Endothelial cell of umbilical vein (primary cell): ENCODE results near the gene ABCA6. TPM values are rescaled to one million over a fixed set of nuclear protein-coding genes. Genes with fewer than 3 reads are reported as not detected.

Source experiments
- BruUV-seq: library from RNA; stranded (reverse); fragments of 400-500 nt; replicated peaks from 2 replicates; lab custom pipeline; 2021; lab: Mats Ljungman, UMichigan
- CTCF ChIA-PET: fragments of 300-600, 350-600 bp; sonication (Branson Sonifier 250); formaldehyde crosslinking; loops from one replicate; lab custom pipeline; 2021; ENCODE audit warnings: antibody characterized with exemption, inconsistent platforms; lab: Charles Lee
- POLR2A ChIA-PET: fragments of 300-600, 350-600 bp; sonication (Branson Sonifier 250); formaldehyde crosslinking; loops from one replicate; lab custom pipeline; 2021; ENCODE audit warnings: antibody characterized with exemption, inconsistent platforms; lab: Charles Lee
- DNase-seq: peaks from one replicate; pipeline ENCODE4 v3.0.0-alpha.2; 2011; ENCODE audit warnings: low read depth, low spot score
- FAIRE-seq: peaks from 2 replicates; lab custom pipeline; 2011; peaks lifted over from hg19 to GRCh38; lab: Jason Lieb, UNC
- H2AFZ ChIP-seq: 2 replicates; pipeline ENCODE4 v1.6.0; 2012; ENCODE audit warnings: low read depth, low read length, control low read depth, inconsistent platforms
- H3K27ac ChIP-seq: 2 replicates; pipeline ENCODE4 v1.5.1; 2011; ENCODE audit warnings: low read depth, mild to moderate bottlenecking, control low read depth, low read length, moderate library complexity; ENCODE audit not compliant: insufficient read depth
- H3K27me3 ChIP-seq, 2 experiments: 2 replicates each; pipeline versions ENCODE4 v1.6.0 to v1.6.1; 2011; ENCODE audit warnings: low read length in 2 of 2, mixed read lengths in 1 of 2; ENCODE audit not compliant: control insufficient read depth in 2 of 2, insufficient read depth in 2 of 2
- H3K36me3 ChIP-seq, 2 experiments: 2 replicates in 1 of 2; 3 replicates in 1 of 2; pipeline ENCODE4 v1.5.1; 2011; ENCODE audit warnings: low read length in 2 of 2, mild to moderate bottlenecking in 1 of 2, moderate library complexity in 1 of 2; ENCODE audit not compliant: control insufficient read depth in 2 of 2, insufficient read depth in 2 of 2; ENCODE audit errors: extremely low read depth in 1 of 2
- H3K4me1 ChIP-seq: 3 replicates; pipeline ENCODE4 v1.5.1; 2011; ENCODE audit warnings: mild to moderate bottlenecking, low read length; ENCODE audit not compliant: control insufficient read depth, insufficient read depth; ENCODE audit errors: extremely low read depth
- H3K4me2 ChIP-seq: 2 replicates; pipeline ENCODE4 v1.6.1; 2011; ENCODE audit warnings: low read length, control low read depth, mixed read lengths; ENCODE audit not compliant: insufficient read depth
- H3K4me3 ChIP-seq, 3 experiments: fragments of 200-600 bp in 1 of 3; sonication (generic), shearing (Covaris generic) in 1 of 3; replicated peaks in 1 of 3; 2 replicates each; pipeline ENCODE4 v1.5.1; 2011 to 2016; ENCODE audit warnings: control low read depth in 3 of 3, low read length in 3 of 3, mild to moderate bottlenecking in 2 of 3, inconsistent platforms in 1 of 3, low read depth in 1 of 3, moderate library complexity in 1 of 3; ENCODE audit not compliant: insufficient read depth in 1 of 3
- H3K79me2 ChIP-seq: 2 replicates; pipeline ENCODE4 v1.6.0; 2012; ENCODE audit warnings: low read length, inconsistent platforms; ENCODE audit not compliant: control insufficient read depth, insufficient read depth
- H3K9ac ChIP-seq: replicated peaks from 2 replicates; pipeline ENCODE3; 2011; ENCODE audit warnings: low read length, control low read depth; ENCODE audit not compliant: insufficient read depth; ENCODE audit errors: extremely low read depth
- H3K9me1 ChIP-seq: replicated peaks from 3 replicates; pipeline ENCODE4 v1.6.0; 2011; ENCODE audit warnings: mild to moderate bottlenecking, low read length; ENCODE audit not compliant: control insufficient read depth, insufficient read depth; ENCODE audit errors: extremely low read depth
- H3K9me3 ChIP-seq: replicated peaks from 2 replicates; pipeline ENCODE4 v1.5.1; 2012; ENCODE audit warnings: low read length, inconsistent platforms; ENCODE audit not compliant: control insufficient read depth, insufficient read depth
- H4K20me1 ChIP-seq: replicated peaks from 2 replicates; pipeline ENCODE3; 2011; ENCODE audit warnings: mild to moderate bottlenecking, low read length; ENCODE audit not compliant: control insufficient read depth, insufficient read depth; ENCODE audit errors: extremely low read depth
- CTCF ChIP-seq, 2 donors: IDR thresholded peaks; 1 replicate in 1 of 2; 2 replicates in 1 of 2; pipeline ENCODE4 v1.5.1; 2011; ENCODE audit warnings: low read length in 2 of 2, mild to moderate bottlenecking in 2 of 2, moderate library complexity in 2 of 2, control low read depth in 1 of 2, inconsistent platforms in 1 of 2, low read depth in 1 of 2; ENCODE audit not compliant: insufficient read depth in 1 of 2; ENCODE audit errors: extremely low read depth in 1 of 2
- EZH2 ChIP-seq: IDR thresholded peaks from 2 replicates; pipeline ENCODE4 v1.6.1; 2012; ENCODE audit warnings: borderline replicate concordance, low read depth, mild to moderate bottlenecking, moderate library complexity, low read length, inconsistent platforms; ENCODE audit not compliant: severe bottlenecking
- FOS ChIP-seq: IDR thresholded peaks from 2 replicates; pipeline ENCODE4 v1.6.1; 2011; ENCODE audit warnings: mild to moderate bottlenecking, low read length, moderate library complexity, borderline replicate concordance; ENCODE audit not compliant: insufficient read depth
- GATA2 ChIP-seq: IDR thresholded peaks from 2 replicates; pipeline ENCODE4 v1.7.0; 2011; ENCODE audit warnings: low read depth, mild to moderate bottlenecking, moderate library complexity, mixed read lengths, low read length; ENCODE audit not compliant: insufficient read length, insufficient read depth
- JUN ChIP-seq: IDR thresholded peaks from 2 replicates; pipeline ENCODE4 v1.6.1; 2011; ENCODE audit warnings: borderline replicate concordance, low read depth; ENCODE audit not compliant: insufficient read length, insufficient read depth
- MAX ChIP-seq: IDR thresholded peaks from 2 replicates; pipeline ENCODE4 v1.6.1; 2011; ENCODE audit not compliant: insufficient read depth, insufficient read length
- MYC ChIP-seq: IDR thresholded peaks from one replicate; pipeline ENCODE4 v1.6.1; 2011; ENCODE audit warnings: mild to moderate bottlenecking, low read depth, low read length
- POLR2A ChIP-seq: IDR thresholded peaks from 2 replicates; pipeline ENCODE4 v1.6.1; 2012; ENCODE audit warnings: low read depth, mild to moderate bottlenecking, control low read depth, low read length
- POLR2AphosphoS5 ChIP-seq: IDR thresholded peaks from 2 replicates; pipeline ENCODE4 v1.6.1; 2012; ENCODE audit warnings: low read depth, mild to moderate bottlenecking, control low read depth, low read length, moderate library complexity; ENCODE audit not compliant: insufficient read depth
- dilution Hi-C: fragments of 300-500 bp; cut with MboI; formaldehyde crosslinking; loops from one replicate; pipeline ENCODE4 v1.15.0; 2019; ENCODE audit warnings: low sequenced_read_pairs; ENCODE audit not compliant: extremely low pct_ligation_motif_present
- intact Hi-C: fragments of 100-400 bp; cut with micrococcal nuclease; formaldehyde crosslinking; loops from one replicate; pipeline ENCODE4 v1.10.0; 2022
- polyA plus RNA-seq, 4 experiments: library from polyadenylated mRNA; depleted of rRNA in 3 of 4; stranded (reverse) in 3 of 4; unstranded in 1 of 4; fragments of >200 nt; gene quantifications; 2 replicates each; pipeline versions ENCODE4 v1.2.1 to v1.2.3, GENCODE V29; 2011 to 2012; ENCODE audit warnings: missing spikeins in 1 of 4
- total RNA-seq: library from RNA; stranded (reverse); gene quantifications from 2 replicates; pipeline ENCODE4 v1.2.3, GENCODE V29; 2021

Gene ABCA6
- total and polyA plus RNA-seq, 2 donors (not counting 3 experiments of a cell fraction or from before 2014, with no cell fraction given), result 11.3 to 30.5 TPM

DNA sequence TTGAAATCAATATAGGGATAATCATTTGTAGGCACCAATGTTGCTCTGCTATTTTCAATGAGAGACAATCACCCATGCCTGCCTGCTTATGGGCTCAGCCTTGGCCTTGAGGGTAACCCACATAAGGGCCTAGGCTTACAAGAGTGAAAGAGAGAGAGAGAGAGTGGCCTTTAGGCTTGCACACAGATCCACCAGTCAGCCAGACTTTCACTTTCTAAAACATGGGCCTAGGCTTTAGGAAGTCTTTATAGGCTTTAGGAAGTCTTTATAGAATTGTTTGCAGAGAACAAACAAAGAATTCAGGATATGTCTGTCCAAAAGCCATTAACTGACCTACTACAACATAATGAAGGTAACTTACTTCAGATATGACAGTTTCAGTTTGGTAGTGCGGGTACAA lies 84.4 kb downstream of the ABCA6 start:
- ChIA-PET POLR2A (no interaction called here), CTCF (interaction anchor here (1.0 kb wide), 1 partner anchor 10 kb away, joined by 3 read pairs; no protein-coding TSS in a partner anchor)
- H3K36me3 ChIP-seq, result no peaks in the 10 kb centered on the region
- H3K9ac ChIP-seq, result no peak overlapping the region
- peaks cover 3% of the 10 kb centered on the region for H3K4me1 ChIP-seq
- DNase-seq (peak; percentile 51), FAIRE-seq (no peak)
- no peak overlapping the region for H3K27ac ChIP-seq
- no peaks in the 10 kb centered on the region for H4K20me1 ChIP-seq
- no peaks in the 10 kb centered on the region for H3K9me3 ChIP-seq
- no peaks in the 10 kb centered on the region for H3K27me3 ChIP-seq
- H3K9me1 ChIP-seq, result no peaks in the 10 kb centered on the region
- no peak overlapping the region for H3K4me2 ChIP-seq
- no peak overlapping the region for H3K4me3 ChIP-seq
- TF ChIP-seq MAX (no peak), GATA2 (no peak), POLR2AphosphoS5 (no peak), POLR2A (no peak), EZH2 (no peak), CTCF (IDR thresholded peaks at IDR 0.05; ENCODE audit: extremely low read depth in 1 of 2, insufficient read depth in 1 of 2, low read depth in 1 of 2, low read length in 2 of 2) (no peak), JUN (no peak), MYC (no peak), FOS (no peak)
- BruUV-seq, result no TSS peak
- no peak overlapping the region for H2AFZ ChIP-seq
- dilution Hi-C loops, result no loop called here
- intact Hi-C loops, result no loop called here
- no peaks in the 10 kb centered on the region for H3K79me2 ChIP-seq
